MCF 10A (cell line): ENCODE data around the gene MPV17. TPM values are rescaled to one million over a fixed set of nuclear protein-coding genes. Genes with fewer than 3 reads are reported as not detected.

Experiments
- BruUV-seq: library from RNA; stranded (reverse); fragments of 400-500 nt; replicated peaks from 2 replicates; lab custom pipeline; 2021; lab: Mats Ljungman, UMichigan
- CTCF ChIA-PET: fragments of 300-600 bp; sonication (Branson Sonifier 250); formaldehyde crosslinking; extraction: SDS; loops from one replicate; lab custom pipeline; 2021; ENCODE audit warnings: antibody characterized with exemption, inconsistent platforms; lab: Yijun Ruan, JAX
- POLR2A ChIA-PET: fragments of 300-600, 350-650 bp; sonication (Branson Sonifier 250); formaldehyde crosslinking; extraction: SDS; loops from one replicate; lab custom pipeline; 2020; ENCODE audit warnings: antibody characterized with exemption, inconsistent platforms; lab: Yijun Ruan, JAX
- DNase-seq: peaks from one replicate; pipeline ENCODE4 v3.0.0-alpha.2; 2018; ENCODE audit not compliant: unreplicated experiment
- H3K27ac Mint-ChIP-seq: one replicate; pipeline ENCODE4 v1.8.0; 2022; ENCODE audit warnings: mild to moderate bottlenecking, low read depth, mixed read lengths; ENCODE audit not compliant: unreplicated experiment
- H3K27me3 Mint-ChIP-seq: one replicate; pipeline ENCODE4 v1.8.0; 2022; ENCODE audit warnings: mixed read lengths; ENCODE audit not compliant: insufficient read depth, unreplicated experiment
- H3K36me3 Mint-ChIP-seq: one replicate; pipeline ENCODE4 v1.8.0; 2022; ENCODE audit warnings: mild to moderate bottlenecking, moderate library complexity, mixed read lengths; ENCODE audit not compliant: insufficient read depth, unreplicated experiment
- H3K4me1 Mint-ChIP-seq: one replicate; pipeline ENCODE4 v1.8.0; 2022; ENCODE audit warnings: mixed read lengths; ENCODE audit not compliant: insufficient read depth, unreplicated experiment
- H3K4me3 Mint-ChIP-seq: one replicate; pipeline ENCODE4 v1.8.0; 2022; ENCODE audit warnings: mild to moderate bottlenecking, moderate library complexity, mixed read lengths; ENCODE audit not compliant: unreplicated experiment
- H3K9me3 Mint-ChIP-seq: one replicate; pipeline ENCODE4 v1.8.0; 2022; ENCODE audit warnings: mixed read lengths; ENCODE audit not compliant: unreplicated experiment
- intact Hi-C: fragments of 100-400 bp; cut with micrococcal nuclease; formaldehyde crosslinking; loops from 2 replicates; pipeline ENCODE4 v1.14.1; 2022
- total RNA-seq: library from RNA; stranded (reverse); gene quantifications from 2 replicates; pipeline ENCODE4 v1.2.3, GENCODE V29; 2022
- TF ChIP-seq, protein P1 (sequence below): fragments of 200-600 bp; IDR thresholded peaks from one replicate; pipeline ENCODE4 v1.8.0; 2022; ENCODE audit warnings: antibody characterized with exemption, mild to moderate bottlenecking; ENCODE audit not compliant: unreplicated experiment

The MPV17 gene
- total RNA-seq, 1 experiment from 2014 or later, result 114 TPM

DNA sequence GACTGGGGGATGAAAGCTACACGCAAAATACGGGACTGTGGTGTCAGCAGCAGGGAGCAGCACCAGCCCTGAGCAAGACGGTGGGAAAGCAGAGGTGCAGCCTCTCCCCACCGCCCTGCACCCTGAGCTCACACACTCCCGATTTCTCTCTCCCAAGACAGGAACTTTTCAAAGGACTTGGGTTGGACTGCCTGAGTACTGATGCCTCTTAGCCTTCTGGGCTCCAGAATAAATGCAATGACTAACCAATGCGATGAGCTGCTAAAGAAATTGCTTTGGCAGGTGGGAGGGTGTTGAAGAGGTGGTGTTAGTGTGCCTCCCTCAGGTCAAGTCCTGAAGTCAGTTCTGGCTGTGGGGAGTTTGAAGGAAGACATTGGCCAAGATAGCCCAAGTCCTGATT lies 31.0 kb downstream of the MPV17 start:
- Mint-ChIP-seq H3K27ac (no peak overlapping the region), H3K4me3 (no peak overlapping the region), H3K4me1 (peaks cover 8% of the 10 kb centered on the region), H3K9me3 (no peaks in the 10 kb centered on the region), H3K27me3 (peaks cover 14% of the 10 kb centered on the region), H3K36me3 (no peaks in the 10 kb centered on the region)
- POLR2A ChIA-PET, result interaction anchor here (1.9 to 2.9 kb wide), 2 partner anchors 9 to 32 kb away, joined by 7 to 22 read pairs; partner anchors contain the start of gene TRIM54
- BruUV-seq, result no TSS peak
- CTCF ChIA-PET, result interaction anchor here (0.6 to 6.1 kb wide), 5 partner anchors 11 to 194 kb away, joined by 3 to 46 read pairs (median 9); partner anchors contain the start of gene TRIM54
- intact Hi-C loops, result no loop called here
- peak; percentile 33 for DNase-seq
- TF ChIP-seq, protein P1, sequence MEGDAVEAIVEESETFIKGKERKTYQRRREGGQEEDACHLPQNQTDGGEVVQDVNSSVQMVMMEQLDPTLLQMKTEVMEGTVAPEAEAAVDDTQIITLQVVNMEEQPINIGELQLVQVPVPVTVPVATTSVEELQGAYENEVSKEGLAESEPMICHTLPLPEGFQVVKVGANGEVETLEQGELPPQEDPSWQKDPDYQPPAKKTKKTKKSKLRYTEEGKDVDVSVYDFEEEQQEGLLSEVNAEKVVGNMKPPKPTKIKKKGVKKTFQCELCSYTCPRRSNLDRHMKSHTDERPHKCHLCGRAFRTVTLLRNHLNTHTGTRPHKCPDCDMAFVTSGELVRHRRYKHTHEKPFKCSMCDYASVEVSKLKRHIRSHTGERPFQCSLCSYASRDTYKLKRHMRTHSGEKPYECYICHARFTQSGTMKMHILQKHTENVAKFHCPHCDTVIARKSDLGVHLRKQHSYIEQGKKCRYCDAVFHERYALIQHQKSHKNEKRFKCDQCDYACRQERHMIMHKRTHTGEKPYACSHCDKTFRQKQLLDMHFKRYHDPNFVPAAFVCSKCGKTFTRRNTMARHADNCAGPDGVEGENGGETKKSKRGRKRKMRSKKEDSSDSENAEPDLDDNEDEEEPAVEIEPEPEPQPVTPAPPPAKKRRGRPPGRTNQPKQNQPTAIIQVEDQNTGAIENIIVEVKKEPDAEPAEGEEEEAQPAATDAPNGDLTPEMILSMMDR, result no peak

DNA sequence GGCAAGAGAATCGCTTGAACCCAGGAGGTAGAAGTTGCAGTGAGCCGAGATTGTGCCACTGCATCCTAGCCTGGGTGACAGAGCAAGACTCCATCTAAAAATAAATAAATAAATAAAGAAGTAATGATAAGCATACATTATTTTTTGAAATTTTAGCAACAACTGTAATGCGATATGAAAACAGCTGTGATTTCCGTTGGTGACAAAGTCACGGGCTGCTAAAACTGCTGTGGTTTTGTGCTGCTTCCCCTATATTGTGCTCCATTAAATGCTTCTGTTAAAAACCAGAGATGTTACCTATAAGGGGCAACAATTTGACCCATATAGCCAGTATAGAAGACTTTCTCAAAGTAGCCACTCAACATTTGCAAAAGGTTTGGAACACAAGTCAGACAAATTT lies 32.3 kb downstream of the MPV17 start:
- CTCF ChIA-PET, result interaction anchor here (1.4 to 5.1 kb wide), 3 partner anchors 9 to 13 kb away, joined by 4 to 32 read pairs (median 9); partner anchors contain the start of gene TRIM54
- no peak overlapping the region for H3K27ac Mint-ChIP-seq
- no TSS peak for BruUV-seq
- H3K9me3 Mint-ChIP-seq, result no peaks in the 10 kb centered on the region
- H3K27me3 Mint-ChIP-seq, result peaks cover 14% of the 10 kb centered on the region
- no peak overlapping the region for H3K4me3 Mint-ChIP-seq
- H3K4me1 Mint-ChIP-seq, result peaks cover 8% of the 10 kb centered on the region
- DNase-seq, result no peak
- no peaks in the 10 kb centered on the region for H3K36me3 Mint-ChIP-seq
- POLR2A ChIA-PET, result no interaction called here
- intact Hi-C loops, result no loop called here
- TF ChIP-seq, protein P1, result no peak

DNA sequence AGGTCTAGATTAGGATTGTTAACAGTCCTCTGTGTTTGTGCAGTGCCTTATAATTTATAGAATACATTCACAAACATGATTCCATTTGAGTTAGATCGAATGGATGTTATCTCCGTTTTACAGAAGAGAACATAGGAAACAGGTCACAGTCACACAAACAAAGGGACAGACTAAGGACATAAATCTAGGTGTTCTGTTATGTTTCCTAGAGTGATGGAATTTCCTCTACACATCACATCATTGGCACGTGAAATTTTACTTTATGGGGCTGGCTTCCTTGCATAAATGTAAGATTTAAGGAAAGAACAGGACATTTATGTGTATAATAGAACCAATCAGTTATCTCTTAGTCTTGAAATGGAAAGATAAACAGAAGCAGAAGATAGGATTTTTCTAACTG lies 34.3 kb downstream of the MPV17 start:
- Mint-ChIP-seq H3K4me3 (no peak overlapping the region), H3K27ac (no peak overlapping the region), H3K9me3 (no peaks in the 10 kb centered on the region), H3K27me3 (peaks cover 14% of the 10 kb centered on the region), H3K4me1 (peaks cover 8% of the 10 kb centered on the region), H3K36me3 (no peaks in the 10 kb centered on the region)
- TF ChIP-seq, protein P1, result no peak
- no peak for DNase-seq
- ChIA-PET CTCF (interaction anchor here (0.8 to 1.7 kb wide), 3 partner anchors 10 to 14 kb away, joined by 4 to 9 read pairs (median 5); no protein-coding TSS in a partner anchor), POLR2A (no interaction called here)
- no TSS peak for BruUV-seq
- intact Hi-C loops, result loop anchor here (10.0 kb wide), 1 partner anchor 74 kb away; the partner anchor contains the start of genes ATRAID, CAD and SLC5A6

DNA sequence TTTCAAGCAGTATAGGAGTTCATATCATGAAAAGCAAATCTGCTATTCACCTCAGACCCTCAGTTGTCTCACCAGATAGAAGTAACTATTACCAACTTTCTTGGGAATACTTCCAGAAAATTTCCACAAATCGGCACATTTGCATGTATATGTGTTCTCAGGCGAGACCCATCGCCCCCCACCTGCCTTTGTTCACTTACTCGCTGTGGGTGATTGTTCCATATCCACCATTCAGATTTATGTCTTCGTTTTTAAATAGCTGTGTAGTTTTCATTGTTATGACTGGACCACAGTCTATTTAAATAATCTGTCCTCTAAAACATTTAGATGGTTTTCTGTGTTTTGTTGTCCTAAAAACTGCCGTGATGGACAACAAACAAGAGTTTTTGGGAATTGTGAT lies 37.4 kb downstream of the MPV17 start:
- no peaks in the 10 kb centered on the region for H3K9me3 Mint-ChIP-seq
- DNase-seq, result no peak
- POLR2A ChIA-PET, result interaction anchor here (0.7 kb wide), 1 partner anchor 230 kb away, joined by 3 read pairs; no protein-coding TSS in a partner anchor
- intact Hi-C loops, result loop anchor here (10.0 kb wide), 1 partner anchor 71 kb away; the partner anchor contains the start of genes ATRAID, CAD and SLC5A6
- no peaks in the 10 kb centered on the region for H3K36me3 Mint-ChIP-seq
- H3K4me1 Mint-ChIP-seq, result peaks cover 12% of the 10 kb centered on the region
- H3K4me3 Mint-ChIP-seq, result no peak overlapping the region
- TF ChIP-seq, protein P1, result no peak
- CTCF ChIA-PET, result interaction anchor here (5.3 kb wide), 1 partner anchor 18 kb away, joined by 39 read pairs; no protein-coding TSS in a partner anchor
- no peaks in the 10 kb centered on the region for H3K27me3 Mint-ChIP-seq
- BruUV-seq, result no TSS peak
- H3K27ac Mint-ChIP-seq, result no peak overlapping the region
